ENCODE results near the gene CSMD2.

DNA sequence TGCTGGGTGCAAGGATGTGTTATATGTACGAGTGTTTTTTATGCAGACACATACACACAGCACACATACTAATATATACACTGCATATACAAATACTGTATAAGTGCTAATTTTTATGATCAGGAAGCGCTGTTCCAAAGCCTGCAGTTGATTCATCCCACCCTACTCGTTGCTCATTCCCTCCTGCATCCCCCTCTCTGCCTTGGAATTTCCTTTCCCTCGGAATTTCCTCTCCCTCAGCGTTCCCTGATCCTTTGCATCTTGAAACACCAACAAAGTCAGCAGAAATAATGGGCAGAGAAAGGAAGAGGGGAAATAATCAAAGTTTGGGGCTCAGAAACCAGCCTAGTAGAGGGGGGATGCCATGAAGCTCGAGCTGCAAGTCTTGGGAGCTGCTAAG, 98.9 kb downstream of the CSMD2 start:
- TF ChIP-seq, protein P1, sequence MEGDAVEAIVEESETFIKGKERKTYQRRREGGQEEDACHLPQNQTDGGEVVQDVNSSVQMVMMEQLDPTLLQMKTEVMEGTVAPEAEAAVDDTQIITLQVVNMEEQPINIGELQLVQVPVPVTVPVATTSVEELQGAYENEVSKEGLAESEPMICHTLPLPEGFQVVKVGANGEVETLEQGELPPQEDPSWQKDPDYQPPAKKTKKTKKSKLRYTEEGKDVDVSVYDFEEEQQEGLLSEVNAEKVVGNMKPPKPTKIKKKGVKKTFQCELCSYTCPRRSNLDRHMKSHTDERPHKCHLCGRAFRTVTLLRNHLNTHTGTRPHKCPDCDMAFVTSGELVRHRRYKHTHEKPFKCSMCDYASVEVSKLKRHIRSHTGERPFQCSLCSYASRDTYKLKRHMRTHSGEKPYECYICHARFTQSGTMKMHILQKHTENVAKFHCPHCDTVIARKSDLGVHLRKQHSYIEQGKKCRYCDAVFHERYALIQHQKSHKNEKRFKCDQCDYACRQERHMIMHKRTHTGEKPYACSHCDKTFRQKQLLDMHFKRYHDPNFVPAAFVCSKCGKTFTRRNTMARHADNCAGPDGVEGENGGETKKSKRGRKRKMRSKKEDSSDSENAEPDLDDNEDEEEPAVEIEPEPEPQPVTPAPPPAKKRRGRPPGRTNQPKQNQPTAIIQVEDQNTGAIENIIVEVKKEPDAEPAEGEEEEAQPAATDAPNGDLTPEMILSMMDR (conservative IDR thresholded peaks at IDR 0.05; ENCODE audit: low read depth, low read length), result no peak
- TF ChIP-seq POLR2A (IDR thresholded peaks at IDR 0.05; ENCODE audit: low read depth, low read length) (no peak), MXI1 (IDR thresholded peaks at IDR 0.05; ENCODE audit: borderline replicate concordance, low read depth, low read length) (no peak)
